ENCODE data around the gene FDXACB1.

The FDXACB1 gene

GRCh38 chr11:111836162-111836561 is 42.8 kb downstream of the FDXACB1 start:
- TF ChIP-seq Cebpa-rat (IDR thresholded peaks at IDR 0.05) = no peak
- Histone ChIP-seq H3K9ac (no peak overlapping the region), H4K20me1 (no peaks in the 10 kb centered on the region), H3K27ac (no peak overlapping the region), H3K4me1 (no peaks in the 10 kb centered on the region), H3K9me3 (no peaks in the 10 kb centered on the region), H3K36me3 (peaks cover 71% of the 10 kb centered on the region), H3K4me3 (no peak overlapping the region), H3K27me3 (no peaks in the 10 kb centered on the region), H3K4me2 (no peak overlapping the region)

GRCh38 chr11:111835665-111836064 is 43.3 kb downstream of the FDXACB1 start:
- H3K36me3 ChIP-seq = peaks cover 73% of the 10 kb centered on the region
- no peaks in the 10 kb centered on the region for H3K9me3 ChIP-seq
- no peak overlapping the region for H3K27ac ChIP-seq
- no peak overlapping the region for H3K9ac ChIP-seq
- no peaks in the 10 kb centered on the region for H4K20me1 ChIP-seq
- H3K4me3 ChIP-seq = no peak overlapping the region
- no peaks in the 10 kb centered on the region for H3K4me1 ChIP-seq
- no peak for TF ChIP-seq Cebpa-rat (IDR thresholded peaks at IDR 0.05)
- H3K4me2 ChIP-seq = no peak overlapping the region
- no peaks in the 10 kb centered on the region for H3K27me3 ChIP-seq

GRCh38 chr11:111834432-111835163 is 44.4 kb downstream of the FDXACB1 start:
- TF ChIP-seq Cebpa-rat (IDR thresholded peaks at IDR 0.05) = no peak
- H3K4me1 ChIP-seq = no peaks in the 10 kb centered on the region

DNA sequence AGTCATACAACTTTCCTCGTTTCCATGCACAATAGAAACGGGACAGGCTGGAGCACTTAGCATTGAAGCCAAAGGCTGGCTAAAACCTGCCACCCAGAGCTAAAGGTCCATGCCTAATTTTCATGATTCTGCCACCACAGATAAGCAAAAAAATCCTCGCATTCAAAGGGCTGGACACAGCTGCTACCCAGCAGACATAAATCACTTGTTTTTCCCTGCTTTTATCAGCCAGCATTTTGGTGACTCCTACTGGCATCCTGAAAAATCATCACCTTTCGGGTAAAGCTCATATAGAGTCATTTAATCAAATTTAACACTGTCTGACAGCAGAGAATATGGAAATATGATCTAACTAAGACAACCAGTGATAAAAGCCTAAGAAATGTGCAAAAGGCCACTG is 45.4 kb downstream of the FDXACB1 start:
- Histone ChIP-seq H3K36me3 (peaks cover 72% of the 10 kb centered on the region), H3K4me2 (no peak overlapping the region), H3K4me1 (no peaks in the 10 kb centered on the region), H3K27ac (no peak overlapping the region), H3K9me3 (no peaks in the 10 kb centered on the region), H3K4me3 (no peak overlapping the region), H4K20me1 (no peaks in the 10 kb centered on the region), H3K9ac (no peak overlapping the region), H3K27me3 (no peaks in the 10 kb centered on the region)
- no peak for TF ChIP-seq Cebpa-rat (IDR thresholded peaks at IDR 0.05)

More at GRCh38 chr11:111834432-111835163, 44.4 kb downstream of the FDXACB1 start:
- Histone ChIP-seq H4K20me1 (no peaks in the 10 kb centered on the region), H3K4me2 (no peak overlapping the region), H3K27ac (no peak overlapping the region), H3K9ac (no peak overlapping the region), H3K4me3 (no peak overlapping the region), H3K27me3 (no peaks in the 10 kb centered on the region), H3K9me3 (no peaks in the 10 kb centered on the region), H3K36me3 (peaks cover 69% of the 10 kb centered on the region)

- TF ChIP-seq Cebpa-rat (IDR thresholded peaks at IDR 0.05) = no peak
- Histone ChIP-seq H3K4me3 (no peak overlapping the region), H4K20me1 (no peaks in the 10 kb centered on the region), H3K9me3 (no peaks in the 10 kb centered on the region), H3K9ac (no peak overlapping the region), H3K27me3 (no peaks in the 10 kb centered on the region), H3K4me2 (no peak overlapping the region), H3K27ac (no peak overlapping the region), H3K36me3 (peaks cover 62% of the 10 kb centered on the region), H3K4me1 (no peaks in the 10 kb centered on the region)
Measured at GRCh38 chr11:111829185-111829968, 49.6 kb downstream of the FDXACB1 start.

DNA sequence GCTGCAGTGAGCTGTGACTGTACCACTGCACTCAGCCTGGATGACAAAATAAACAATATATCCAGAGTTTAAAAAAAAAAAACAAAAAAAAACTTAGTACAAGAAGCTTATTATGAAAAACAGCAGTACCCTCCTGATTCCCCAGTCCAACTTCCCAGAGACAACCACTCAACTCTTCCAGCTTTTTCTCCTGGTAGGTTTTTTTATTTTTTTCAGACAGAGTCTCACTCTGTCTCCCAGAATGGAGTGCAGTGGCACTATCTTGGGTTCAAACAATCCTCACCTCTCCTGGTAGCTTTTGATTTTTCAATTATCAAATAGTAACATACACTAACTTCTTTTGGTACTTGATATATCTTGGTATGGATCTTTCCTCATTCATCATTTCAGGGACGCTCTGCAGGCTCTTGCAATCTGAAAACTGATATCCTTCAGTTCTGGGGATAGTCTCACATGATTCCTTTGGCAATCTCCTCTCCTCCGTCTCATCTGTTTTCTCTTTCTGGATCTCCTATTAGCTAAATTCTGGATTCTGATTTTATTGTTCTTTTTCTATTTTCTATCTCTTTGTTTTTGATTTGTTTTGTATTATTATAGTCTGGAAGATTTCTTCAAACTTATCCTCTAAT is 52.5 kb downstream of the FDXACB1 start:
- no peak overlapping the region for H3K4me3 ChIP-seq
- no peak overlapping the region for H3K9ac ChIP-seq
- no peaks in the 10 kb centered on the region for H3K27me3 ChIP-seq
- H4K20me1 ChIP-seq = no peaks in the 10 kb centered on the region
- no peaks in the 10 kb centered on the region for H3K4me1 ChIP-seq
- peaks cover 60% of the 10 kb centered on the region for H3K36me3 ChIP-seq
- H3K4me2 ChIP-seq = no peak overlapping the region
- H3K9me3 ChIP-seq = no peaks in the 10 kb centered on the region
- no peak overlapping the region for H3K27ac ChIP-seq
- TF ChIP-seq Cebpa-rat (IDR thresholded peaks at IDR 0.05) = no peak
